HG03457 (cell line): Measurements from ENCODE around the gene NOL12.
"Not testable (repeated sequence)": the region's sequence is repeated elsewhere in the genome, so short reads cannot be mapped to it uniquely, and the experiment has no call there.

Experiments
- ATAC-seq: cut with Tn5 transposase; IDR thresholded peaks from one replicate; pipeline ENCODE4 v1.9.1; 2021; ENCODE audit warnings: moderate number of reproducible peaks; ENCODE audit not compliant: unreplicated experiment

NOL12 gene

DNA sequence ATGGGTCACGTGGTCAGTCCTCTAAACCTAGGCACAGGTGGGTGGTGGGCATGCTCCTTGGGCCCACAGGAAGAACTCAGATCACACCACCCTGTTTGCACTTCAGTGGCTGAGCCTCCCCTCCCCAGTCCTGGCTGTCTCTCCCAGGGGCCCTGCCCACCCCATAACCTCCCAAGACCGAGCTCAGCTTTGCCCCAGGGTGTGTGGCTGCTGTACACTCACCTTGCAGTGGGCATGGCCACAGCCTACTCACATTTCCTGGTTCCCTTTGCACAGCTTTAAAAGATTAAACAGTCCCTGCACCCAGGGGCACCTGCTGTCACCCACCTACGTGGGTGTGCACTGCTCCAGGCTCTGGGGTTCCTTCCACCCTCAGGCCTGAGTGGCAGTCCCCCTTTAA is 24.5 kb downstream of the NOL12 start:
- no peak for ATAC-seq

DNA sequence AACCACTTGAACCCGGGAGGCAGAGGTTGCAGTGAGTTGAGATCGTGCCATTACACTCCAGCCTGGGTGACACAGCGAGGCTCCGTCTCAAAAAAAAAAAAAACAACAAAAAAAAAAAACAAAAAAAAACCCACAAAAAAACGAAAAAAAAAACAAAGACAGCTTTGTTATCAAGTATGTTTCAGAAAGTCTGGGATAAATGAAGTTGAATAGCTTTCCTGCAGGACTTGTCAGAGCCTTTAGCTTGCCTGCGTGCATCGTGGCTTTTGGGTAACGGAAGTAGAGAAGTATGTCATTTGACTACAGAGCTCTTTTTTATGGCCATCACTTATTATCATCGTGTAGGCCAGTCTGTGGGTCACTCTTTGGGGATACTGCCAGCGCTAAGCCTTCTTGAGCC is 25.3 kb downstream of the NOL12 start:
- ATAC-seq, result no peak

GRCh38 chr22:37713761-37714160 is 27.6 kb downstream of the NOL12 start:
- ATAC-seq, result no peak

- ATAC-seq, result no peak
Observed at GRCh38 chr22:37714634-37715033, 28.5 kb downstream of the NOL12 start.

- ATAC-seq, result no peak
Observed at GRCh38 chr22:37715760-37716159, 29.6 kb downstream of the NOL12 start.

DNA sequence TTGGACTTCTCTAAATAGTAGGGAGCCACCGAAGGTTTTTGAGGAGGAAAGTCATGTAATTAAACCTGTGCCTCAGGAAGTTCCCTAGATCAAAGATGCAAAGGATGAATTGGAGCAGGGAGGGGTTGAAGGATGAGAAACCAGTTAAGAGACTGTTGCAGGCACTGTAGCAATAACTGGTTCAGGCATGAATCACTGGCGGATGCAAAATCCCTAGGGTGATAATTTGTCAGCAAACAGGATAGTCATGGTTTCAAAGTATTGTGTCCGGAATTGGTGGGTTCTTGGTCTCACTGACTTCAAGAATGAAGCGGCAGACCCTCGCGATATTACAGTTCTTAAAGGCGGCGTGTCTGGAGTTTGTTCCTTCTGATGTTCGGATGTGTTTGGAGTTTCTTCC is 30.6 kb downstream of the NOL12 start:
- ATAC-seq, result no peak

GRCh38 chr22:37717235-37717634 is 31.1 kb downstream of the NOL12 start:
- not testable (repeated sequence) for ATAC-seq

GRCh38 chr22:37717746-37718305 is 31.7 kb downstream of the NOL12 start:
- not testable (repeated sequence) for ATAC-seq

- ATAC-seq, result no peak
Observed at GRCh38 chr22:37725551-37726240, 39.6 kb downstream of the NOL12 start.

- ATAC-seq, result no peak
Observed at GRCh38 chr22:37726241-37726887, 40.2 kb downstream of the NOL12 start.

DNA sequence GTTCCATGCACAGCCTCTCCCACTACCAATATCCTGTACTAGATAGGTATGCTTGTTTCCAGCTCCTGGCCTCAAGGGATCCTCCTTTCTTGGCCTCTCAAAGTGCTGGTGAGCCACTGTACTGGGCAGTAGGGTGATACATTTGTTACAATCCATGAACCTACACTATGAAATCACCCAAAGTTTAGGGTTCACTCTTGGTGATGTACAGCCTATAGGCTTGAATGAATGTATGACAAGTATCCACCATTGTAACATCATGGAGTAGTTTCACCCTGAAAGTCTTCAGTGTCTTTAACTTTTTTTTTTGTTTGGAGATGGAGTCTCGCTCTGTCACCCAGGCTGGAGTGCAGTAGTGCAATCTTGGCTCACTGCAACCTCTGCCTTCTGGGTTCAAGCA is 42.5 kb downstream of the NOL12 start:
- no peak for ATAC-seq

- no peak for ATAC-seq
Observed at GRCh38 chr22:37731804-37732471, 45.8 kb downstream of the NOL12 start.

GRCh38 chr22:37732699-37733607 is 46.8 kb downstream of the NOL12 start:
- ATAC-seq, result no peak

DNA sequence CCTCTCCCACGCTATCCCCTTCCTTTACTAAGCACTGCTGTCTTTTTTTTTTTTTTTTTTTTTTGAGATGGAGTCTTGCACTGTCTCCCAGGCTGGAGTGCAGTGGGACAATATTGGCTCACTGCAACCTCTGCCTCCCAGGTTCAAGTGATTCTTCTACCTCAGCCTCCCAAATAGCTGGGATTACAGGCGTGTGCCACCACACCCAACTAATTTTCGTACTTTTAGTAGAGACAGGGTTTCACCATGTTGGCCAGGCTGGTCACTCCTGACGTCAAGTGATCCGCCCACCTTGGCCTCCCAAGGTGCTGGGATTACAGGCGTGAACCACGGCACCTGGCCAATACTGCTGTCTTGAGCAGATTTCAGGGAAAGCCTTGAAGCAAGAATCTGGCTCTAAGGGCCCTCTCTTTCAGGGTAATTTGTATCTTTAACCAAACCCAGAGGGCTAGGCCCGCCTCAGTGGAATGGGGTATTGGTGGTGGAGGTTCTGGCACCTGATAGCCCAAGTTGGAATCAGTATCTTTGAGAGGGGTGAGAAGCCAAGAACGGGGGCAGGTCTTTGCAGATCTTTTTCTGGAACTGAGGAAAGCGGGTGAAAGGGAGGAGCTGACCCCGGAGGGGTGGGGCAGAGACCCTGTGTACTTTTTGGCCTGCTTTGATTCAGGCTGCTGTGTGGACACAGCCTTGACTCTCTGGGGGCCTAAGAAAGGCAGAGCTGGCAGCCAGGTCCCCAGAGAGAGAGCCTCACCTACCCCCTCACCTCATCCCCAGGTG is 47.7 kb downstream of the NOL12 start:
- ATAC-seq, result no peak

DNA sequence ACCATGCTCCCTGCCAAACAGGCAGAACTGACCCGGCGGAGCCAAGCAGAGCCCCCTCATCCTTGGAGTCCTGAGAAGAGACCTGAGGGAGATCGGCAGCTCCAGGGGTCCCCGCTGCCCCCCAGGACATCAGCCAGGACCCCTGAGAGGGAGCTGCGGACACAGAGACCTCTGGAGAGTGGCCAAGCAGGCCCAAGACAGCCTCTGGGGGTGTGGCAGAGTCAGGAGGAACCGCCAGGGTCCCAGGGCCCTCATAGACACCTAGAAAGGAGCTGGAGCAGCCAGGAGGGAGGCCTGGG is 48.2 kb downstream of the NOL12 start:
- no peak for ATAC-seq

GRCh38 chr22:37734964-37735451 is 48.9 kb downstream of the NOL12 start:
- ATAC-seq, result no peak

DNA sequence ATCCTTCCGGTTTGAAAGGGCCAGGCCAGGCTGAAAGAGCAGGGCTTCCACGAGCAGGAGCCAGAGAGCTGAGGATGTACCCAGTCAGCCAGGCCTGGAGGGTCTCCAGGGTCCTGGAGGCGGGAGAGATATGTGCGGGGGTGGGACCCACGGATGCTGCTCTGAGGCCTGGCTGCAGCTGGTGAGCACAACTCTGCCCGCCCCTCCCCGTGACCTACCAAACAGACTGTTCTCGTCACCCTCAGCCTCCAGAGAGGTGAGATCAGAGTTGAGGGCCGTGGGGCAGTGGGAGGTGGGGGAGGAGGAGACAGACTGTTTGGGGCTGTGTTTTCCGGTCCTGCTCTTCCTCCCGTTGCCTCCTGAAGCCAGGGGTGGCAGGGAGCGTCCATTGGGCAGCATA is 52.9 kb downstream of the NOL12 start:
- ATAC-seq, result no peak

- ATAC-seq, result no peak
Observed at GRCh38 chr22:37739611-37740049, 53.5 kb downstream of the NOL12 start.

DNA sequence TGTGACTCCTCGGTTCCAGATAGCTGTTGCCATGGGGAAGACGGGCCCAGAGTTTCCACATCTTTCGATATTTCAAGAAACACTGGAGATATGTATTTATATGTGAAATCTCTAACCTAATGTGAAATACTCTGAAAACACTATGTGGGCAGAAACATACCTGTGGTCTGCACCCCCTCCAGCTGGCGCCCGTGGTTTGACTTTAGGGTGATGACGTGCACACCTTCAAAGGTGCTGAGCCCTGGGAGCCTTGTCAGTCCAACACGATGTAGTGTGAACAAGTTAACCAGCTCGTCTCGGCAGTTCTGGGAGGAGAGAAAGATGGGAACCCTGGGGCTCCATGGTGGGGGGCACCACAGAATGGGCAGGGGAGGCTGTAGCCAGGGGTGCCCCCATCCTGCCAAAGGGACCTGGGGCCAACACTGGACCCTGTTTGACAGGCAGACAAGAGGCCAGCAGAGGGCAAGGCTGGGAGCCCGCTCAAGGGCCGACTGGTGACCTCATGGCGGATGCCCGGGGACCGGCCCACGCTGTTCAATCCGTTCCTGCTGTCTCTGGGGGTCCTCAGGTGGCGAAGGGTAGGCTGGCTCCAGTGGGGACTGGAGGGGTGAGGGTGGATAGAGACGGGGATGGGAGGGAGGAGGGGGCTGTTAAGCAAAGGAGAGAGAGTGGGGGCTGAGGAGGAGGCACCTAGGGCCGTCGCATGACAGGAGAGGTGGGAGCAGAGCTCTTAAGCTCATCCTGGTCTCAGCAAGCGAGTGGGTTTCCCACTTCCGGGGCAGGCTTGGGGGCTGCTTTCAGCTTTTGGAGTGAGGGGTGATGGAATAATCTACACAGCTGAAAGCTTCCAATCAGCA is 54.5 kb downstream of the NOL12 start:
- ATAC-seq, result no peak
